ENCODE data around the gene ZBP1.

- no peak for TF ChIP-seq POLR2A (IDR thresholded peaks at IDR 0.05)
- TF ChIP-seq, protein P1, sequence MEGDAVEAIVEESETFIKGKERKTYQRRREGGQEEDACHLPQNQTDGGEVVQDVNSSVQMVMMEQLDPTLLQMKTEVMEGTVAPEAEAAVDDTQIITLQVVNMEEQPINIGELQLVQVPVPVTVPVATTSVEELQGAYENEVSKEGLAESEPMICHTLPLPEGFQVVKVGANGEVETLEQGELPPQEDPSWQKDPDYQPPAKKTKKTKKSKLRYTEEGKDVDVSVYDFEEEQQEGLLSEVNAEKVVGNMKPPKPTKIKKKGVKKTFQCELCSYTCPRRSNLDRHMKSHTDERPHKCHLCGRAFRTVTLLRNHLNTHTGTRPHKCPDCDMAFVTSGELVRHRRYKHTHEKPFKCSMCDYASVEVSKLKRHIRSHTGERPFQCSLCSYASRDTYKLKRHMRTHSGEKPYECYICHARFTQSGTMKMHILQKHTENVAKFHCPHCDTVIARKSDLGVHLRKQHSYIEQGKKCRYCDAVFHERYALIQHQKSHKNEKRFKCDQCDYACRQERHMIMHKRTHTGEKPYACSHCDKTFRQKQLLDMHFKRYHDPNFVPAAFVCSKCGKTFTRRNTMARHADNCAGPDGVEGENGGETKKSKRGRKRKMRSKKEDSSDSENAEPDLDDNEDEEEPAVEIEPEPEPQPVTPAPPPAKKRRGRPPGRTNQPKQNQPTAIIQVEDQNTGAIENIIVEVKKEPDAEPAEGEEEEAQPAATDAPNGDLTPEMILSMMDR (IDR thresholded peaks at IDR 0.05): no peak
Observed at GRCh38 chr20:57624124-57624523, 3.9 kb upstream of the ZBP1 start.
